NT2/D1 (cell line): ENCODE results near the gene GRB14.

Experiments
- SUZ12 ChIP-seq: IDR thresholded peaks from 2 replicates; pipeline ENCODE4 v1.6.1; 2011; ENCODE audit not compliant: insufficient read length, insufficient read depth; ENCODE audit errors: extremely low read depth
- YY1 ChIP-seq: IDR thresholded peaks from 2 replicates; pipeline ENCODE4 v1.6.1; 2011; ENCODE audit not compliant: insufficient read length, insufficient read depth
- ZNF274 ChIP-seq: IDR thresholded peaks from 2 replicates; pipeline ENCODE4 v1.6.1; 2011; ENCODE audit warnings: mild to moderate bottlenecking, low read depth, low read length

DNA sequence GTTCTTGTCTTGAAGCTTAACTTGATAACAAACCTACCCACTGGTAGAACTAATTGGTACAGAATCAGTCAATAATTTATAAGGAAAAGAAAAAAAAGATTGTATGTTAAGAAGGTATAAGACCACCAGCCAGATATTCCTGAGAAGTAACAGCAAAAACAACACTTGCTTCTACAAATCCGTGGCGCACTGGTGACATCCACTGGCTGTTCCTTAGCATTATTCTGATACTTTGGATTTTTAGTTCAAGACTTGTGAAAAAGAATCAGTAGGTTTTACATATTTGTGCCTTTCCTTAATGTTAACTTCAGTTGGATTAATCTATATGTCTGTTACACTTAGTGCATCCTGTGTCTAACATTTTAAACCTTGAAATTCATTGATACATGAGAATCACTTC lies 141.8 kb downstream of the GRB14 start:
- TF ChIP-seq SUZ12: no peak
- no peak for TF ChIP-seq YY1
- no peak for TF ChIP-seq ZNF274
